NCI-H1436 treated with DMSO at 0.1 percent for 48 hours (cell line): ENCODE measurements around the gene FOXF2.

Source experiments
- DNase-seq: peaks from one replicate; lab custom pipeline; 2025; lab: John Stamatoyannopoulos, UW

The FOXF2 gene

DNA sequence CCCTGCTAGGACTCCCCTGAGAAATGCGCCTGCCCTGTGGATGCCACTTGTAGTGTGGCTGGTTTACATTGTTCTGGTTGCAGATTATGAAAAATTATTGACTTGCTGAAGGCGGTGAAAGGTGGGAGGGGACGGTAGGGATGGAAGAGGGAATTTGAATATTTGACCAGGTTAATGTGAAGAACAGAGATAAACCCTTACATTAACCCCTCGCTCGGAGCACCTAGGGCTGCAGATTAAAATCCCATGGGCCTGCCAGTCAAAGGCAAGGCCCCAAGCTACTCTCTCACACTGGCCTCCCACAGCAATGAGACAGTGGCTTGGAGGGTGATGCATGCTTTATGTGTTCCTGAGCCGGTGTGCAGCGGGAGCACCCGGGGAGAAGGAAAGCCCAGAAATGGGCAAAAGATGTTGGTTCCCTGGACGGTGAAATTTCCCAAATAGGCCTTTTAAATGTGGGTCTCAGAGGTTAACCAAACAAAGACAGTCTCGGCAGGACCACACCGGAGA, 2.5 kb downstream of the FOXF2 start:
- DNase-seq, result no peak

DNA sequence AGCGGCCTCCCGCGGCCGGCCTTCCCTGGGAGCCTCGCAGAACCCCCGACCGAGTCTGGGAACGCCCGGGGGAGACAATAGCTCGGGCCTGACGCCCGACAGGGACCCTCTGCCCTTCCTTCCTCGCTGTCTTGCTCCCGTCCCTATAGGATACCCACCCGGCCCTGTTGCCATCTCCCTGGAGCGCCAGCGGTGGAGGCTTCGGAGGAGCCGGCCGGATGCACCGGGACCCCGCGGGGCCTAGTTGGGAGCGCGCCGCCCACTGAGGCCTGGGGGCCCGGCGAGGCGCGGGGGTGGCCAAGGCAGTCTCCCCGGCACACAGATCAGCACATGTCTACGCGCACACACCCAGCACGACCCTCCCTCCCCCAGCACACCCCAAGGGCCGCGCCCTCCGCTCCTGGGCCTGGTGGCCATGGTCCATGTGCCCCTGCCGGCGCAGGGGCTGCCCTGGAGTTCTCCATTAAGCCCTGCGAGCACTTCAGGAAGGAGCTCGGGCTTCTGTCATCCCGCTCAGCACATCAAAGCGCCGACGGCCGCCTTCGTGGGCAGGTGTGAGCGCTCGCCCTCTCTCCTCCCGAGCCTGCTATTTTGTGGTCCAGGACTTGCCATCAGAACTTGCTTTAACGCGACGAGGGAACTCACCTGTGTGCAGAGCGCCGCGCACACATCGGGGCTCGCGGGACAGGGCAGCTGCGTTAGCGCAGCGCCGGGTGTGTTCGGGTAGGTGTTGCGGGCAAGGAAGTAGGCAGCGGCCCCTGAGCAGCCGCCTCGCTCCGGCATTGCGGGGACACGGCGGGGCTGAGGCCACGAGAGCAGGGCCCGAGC, 3.7 kb downstream of the FOXF2 start:
- no peak for DNase-seq

GRCh38 chr6:1393641-1394283, 4.4 kb downstream of the FOXF2 start:
- DNase-seq, result no peak

DNA sequence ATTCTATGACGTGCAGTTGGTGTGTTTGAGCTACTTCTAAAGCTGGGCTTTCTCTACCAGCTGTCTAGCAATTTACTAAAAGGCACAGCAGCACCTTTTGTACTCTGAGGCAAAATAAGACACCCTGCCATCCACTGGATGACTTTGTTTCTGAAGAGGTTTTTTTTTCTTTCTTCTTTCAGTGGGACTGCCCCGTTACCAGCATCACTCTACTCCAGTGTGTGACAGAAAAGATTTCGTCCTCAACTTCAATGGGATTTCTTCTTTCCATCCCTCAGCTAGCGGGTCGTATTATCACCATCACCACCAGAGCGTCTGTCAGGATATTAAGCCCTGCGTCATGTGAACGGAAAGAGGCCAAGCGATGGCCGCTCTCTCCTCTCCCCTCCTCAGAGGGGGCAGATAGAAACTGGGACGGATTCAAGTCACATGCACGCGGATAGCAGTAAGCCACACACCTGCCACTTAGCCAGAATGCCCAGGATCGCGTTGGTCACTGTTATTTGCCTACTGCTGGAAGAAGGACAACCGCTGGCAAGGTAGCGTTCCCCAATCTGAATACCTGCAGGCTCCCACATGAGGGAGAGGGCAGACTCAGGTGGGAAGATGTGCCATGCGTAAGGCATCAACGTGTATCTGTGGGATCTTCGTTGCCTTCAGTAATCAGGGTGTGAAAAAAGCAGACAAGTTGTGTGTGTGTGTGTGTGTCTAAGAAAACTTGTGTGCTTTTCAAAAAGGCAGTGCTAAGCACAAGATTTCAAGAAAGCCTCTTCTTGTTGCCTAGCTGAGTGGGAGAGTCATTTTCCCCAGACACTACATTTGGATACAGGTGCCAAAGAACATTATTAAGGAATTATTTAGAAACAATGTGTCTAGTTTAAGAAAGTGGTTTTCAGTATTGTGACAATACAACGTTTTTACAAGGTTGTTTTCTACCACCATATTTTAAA, 5.4 kb downstream of the FOXF2 start:
- DNase-seq, result no peak

- no peak for DNase-seq
Observed at GRCh38 chr6:1395506-1395905, 6.1 kb downstream of the FOXF2 start.

DNA sequence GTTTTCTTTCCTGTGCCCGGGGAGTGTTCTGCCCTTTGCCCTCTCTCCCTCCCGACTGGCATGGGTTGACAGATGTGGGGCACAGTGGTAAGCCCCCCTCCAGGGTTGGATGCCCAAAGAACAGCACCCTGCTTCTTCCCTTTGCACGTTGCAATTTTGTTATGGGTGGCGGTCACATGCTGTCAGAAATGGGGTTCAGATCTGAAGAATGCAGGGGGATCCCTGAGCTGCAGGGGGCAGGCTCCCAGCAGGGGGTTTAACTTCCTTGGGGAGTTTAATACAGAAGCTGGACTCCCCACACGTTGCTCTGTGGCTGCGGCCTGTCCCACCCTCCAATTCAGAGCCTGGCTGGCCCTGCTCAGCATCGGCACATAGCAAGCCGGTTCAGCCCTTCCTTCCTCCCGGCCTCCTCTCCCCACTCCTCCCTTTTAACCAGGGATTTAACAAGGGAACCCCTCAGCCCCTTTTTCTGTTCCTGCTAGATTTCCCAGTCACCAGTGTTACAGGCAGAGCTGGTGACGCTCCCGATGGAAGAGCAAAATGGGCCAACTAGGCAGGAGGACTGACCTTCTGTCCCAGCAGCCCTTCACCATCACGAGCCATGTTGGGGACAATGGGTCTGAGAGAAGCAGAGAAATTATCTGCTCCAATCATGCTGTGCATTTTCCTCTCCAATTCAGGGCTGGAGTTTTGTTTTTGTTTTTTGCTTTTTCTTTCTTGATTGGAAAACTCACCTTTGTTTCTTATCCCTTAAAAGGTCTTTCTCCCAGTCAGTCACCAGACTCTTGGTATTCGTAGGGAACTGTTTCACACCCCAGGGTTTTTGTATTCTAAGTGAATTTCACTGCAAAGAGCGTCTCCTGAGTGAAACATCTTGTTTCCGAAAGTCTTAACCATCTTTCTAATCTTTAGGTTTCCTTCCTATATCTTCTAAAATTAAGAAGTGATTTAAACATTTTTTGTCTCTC, 6.8 kb downstream of the FOXF2 start:
- DNase-seq, result no peak

DNA sequence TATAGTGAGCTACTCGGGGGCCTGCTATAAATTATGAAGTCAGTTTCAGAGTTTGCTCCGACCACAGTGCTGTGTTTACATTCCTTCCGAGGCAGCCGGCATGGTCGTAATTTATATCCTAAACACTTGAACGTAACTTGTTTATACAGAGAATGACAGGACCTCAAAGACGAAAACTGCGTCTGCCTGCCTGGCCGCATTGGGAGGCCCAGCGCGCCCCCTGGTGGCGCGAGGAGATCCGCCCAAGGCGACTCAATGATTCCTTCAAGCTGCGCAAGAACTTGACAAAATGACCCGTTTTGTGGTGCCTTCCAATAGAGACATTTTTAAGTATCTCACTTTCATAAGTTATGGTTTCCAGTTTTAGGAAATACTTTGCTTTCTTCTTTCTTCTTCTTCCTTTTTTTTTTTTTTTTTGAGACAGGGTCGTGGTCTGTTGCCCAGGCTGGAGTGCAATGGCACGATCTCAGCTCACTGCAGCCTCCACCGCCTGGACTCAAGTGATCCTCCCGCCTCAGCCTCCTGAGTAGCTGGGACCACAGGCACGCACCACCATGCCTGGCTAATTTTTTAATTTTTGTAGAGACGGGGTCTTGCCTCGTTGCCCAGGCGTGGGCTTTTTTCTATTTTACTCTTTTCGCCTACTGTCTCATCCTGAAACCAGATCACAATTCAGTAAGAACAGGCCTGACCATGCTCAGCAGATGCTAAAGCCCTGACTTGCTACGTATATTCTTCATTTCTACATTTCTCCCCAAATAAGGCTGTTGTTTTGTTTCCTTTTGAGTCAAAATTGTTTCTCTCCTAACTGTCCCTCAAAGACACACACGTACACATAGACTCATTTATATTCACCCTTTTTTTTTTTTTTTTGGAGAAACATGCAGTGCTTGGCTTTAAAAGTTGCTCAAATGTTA, 7.8 kb downstream of the FOXF2 start:
- no peak for DNase-seq

DNA sequence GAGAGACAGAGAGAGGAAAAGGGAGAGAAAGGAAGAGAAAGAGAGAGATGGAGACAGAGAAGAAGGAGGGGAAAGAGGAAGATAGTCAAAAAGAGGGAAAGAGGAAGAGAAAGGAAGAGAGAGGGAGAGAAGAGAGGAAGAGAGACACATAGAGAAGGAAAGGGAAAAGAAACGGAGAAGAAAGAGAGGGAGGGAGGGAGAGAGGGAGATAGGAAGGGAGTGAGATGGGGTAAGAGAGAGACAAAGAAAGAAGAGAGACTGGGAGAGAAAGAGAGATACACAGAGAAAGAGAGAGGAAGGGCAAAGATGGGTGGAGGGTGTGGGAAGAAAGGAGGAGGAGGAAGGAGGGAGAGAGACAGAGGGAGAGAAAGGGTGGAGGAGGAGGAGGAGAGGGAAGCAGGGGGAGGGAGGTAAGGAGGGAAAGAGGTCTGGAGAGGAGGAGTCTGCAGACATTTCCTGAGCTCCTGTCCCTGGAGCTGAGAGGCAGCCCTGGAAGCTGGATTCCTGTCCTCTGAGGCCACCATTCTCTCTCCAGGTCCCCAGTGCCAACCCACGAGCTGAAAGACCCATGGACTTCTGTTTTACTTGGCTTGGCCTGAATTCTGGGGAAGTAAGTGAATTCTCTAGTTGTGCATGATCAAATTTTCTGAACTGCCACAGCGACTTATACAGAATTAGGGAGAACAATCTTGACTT, 9.9 kb downstream of the FOXF2 start:
- no peak for DNase-seq

DNA sequence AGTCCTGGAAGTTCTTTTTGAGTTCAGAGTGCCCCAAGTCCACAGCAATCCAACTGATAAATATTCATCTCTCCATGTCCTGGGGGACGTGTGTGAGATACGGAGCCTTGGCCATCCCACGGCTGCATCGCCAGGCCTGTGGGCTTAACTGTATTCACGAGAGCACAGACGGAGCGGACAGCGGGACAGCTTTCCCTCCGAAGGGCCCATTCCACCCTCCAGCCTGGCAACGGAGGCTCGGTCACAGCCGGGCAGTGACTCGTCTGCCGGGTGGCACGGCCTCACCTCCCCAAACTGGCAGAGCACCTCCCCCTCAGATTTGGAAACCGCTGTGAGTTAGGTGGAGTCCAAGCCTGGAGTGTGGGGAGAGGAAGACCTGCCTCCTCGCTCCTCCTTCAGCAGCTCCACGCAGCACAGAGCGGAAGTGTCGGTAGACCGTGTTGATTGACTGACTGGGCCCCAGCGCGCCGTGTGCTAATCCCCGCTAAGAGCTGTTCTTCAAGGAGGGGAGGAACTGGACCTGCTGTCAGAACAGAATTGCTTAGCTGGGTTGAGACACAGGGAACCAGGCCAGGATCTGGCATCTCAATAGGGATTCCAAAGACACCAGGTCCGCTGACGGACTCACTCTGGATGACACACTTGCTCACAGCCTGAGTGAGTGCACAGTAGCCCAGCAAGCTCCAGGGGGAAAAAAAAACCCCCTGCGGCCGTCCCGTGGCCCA, 10.9 kb downstream of the FOXF2 start:
- no peak for DNase-seq

- no peak for DNase-seq
Observed at GRCh38 chr6:1402369-1402768, 13.0 kb downstream of the FOXF2 start.

- no peak for DNase-seq
Observed at GRCh38 chr6:1402868-1403267, 13.5 kb downstream of the FOXF2 start.

- no peak for DNase-seq
Observed at GRCh38 chr6:1403851-1404712, 14.7 kb downstream of the FOXF2 start.

GRCh38 chr6:1404713-1405098, 15.3 kb downstream of the FOXF2 start:
- DNase-seq, result no peak

GRCh38 chr6:1405221-1405620, 15.8 kb downstream of the FOXF2 start:
- DNase-seq, result no peak

DNA sequence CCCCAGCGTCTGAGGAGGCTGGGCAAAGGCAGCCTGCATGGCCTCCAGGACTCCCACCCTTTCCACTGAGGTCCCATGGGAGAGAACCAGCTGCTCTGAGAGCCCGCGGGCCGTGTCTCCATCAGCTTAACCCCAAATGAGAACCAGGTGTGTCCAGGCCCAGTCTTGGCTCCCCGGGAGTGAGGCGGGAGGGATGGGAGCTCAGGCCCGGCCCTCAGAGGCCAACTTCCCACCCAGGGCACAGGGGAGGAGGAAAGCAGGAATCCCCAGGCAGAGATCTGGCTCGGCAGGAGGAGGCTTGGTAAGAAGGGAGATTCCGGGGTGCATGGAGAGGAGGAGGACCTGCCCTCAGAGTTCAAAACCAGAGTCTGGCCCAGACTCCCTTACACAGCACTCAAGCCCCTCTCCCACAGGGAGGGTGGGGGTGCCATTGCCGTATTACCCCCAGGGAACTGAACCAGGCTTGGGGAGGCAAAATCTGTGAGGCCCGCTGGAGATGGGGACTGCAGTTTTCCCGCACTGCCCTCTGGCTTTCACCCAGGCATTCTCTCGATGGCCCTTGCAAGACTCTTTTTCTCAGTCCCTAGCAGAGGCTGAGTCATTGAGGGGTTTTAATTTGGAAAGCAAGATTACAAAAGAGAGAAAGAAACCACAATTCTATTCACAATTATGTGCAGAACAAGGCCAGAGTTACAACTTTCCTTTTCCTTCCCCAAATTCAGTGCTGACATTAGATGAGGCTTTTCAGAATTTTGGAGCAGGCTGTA, 17.1 kb downstream of the FOXF2 start:
- DNase-seq, result no peak

GRCh38 chr6:1407499-1407990, 18.2 kb downstream of the FOXF2 start:
- no peak for DNase-seq
